GM12878 (cell line): ENCODE measurements around the gene NKX1-1. TPM values are rescaled to one million over a fixed set of nuclear protein-coding genes. Genes with fewer than 3 reads are reported as not detected.
A peak's percentile ranks its signal among the peaks of the same experiment; 100 is the strongest.

Source experiments
- ATAC-seq: fragments of 200-7000 bp; cut with Tn5 transposase; 3 replicates; pipeline ENCODE4 v1.9.1; 2020; ENCODE audit warnings: mild to moderate bottlenecking, moderate library complexity
- BruUV-seq: library from RNA; stranded (reverse); fragments of 400-500 nt; replicated peaks from 2 replicates; lab custom pipeline; 2021; lab: Mats Ljungman, UMichigan
- CTCF ChIA-PET: fragments of 300-600 bp; sonication (Branson Sonifier 250); formaldehyde crosslinking; extraction: SDS; loops from one replicate; lab custom pipeline; 2021; ENCODE audit warnings: inconsistent platforms; lab: Yijun Ruan, JAX
- POLR2A ChIA-PET: fragments of 350-600 bp; formaldehyde crosslinking; extraction: SDS; loops from one replicate; lab custom pipeline; 2021; ENCODE audit warnings: inconsistent platforms; lab: Charles Lee
- RAD21 ChIA-PET: fragments of 300-600 bp; sonication (Branson Sonifier 250); formaldehyde crosslinking; loops from one replicate; lab custom pipeline; 2023; ENCODE audit warnings: antibody characterized with exemption; ENCODE audit not compliant: unreplicated experiment; lab: Charles Lee
- SMC1A ChIA-PET: fragments of 300-600 bp; sonication (Branson Sonifier 250); formaldehyde crosslinking; loops from one replicate; lab custom pipeline; 2023; ENCODE audit not compliant: unreplicated experiment, uncharacterized antibody; lab: Charles Lee
- DNase-seq: peaks from one replicate; pipeline ENCODE4 v3.0.0-alpha.2; 2011; ENCODE audit warnings: low read depth, low spot score
- FAIRE-seq: peaks from 3 replicates; lab custom pipeline; 2011; peaks lifted over from hg19 to GRCh38; lab: Jason Lieb, UNC
- H2AFZ ChIP-seq: 2 replicates; pipeline ENCODE4 v1.6.0; 2011; ENCODE audit warnings: low read depth, low read length, control low read depth; ENCODE audit not compliant: control insufficient read depth
- H3K27ac ChIP-seq: 2 replicates; pipeline ENCODE4 v1.5.1; 2011; ENCODE audit warnings: control low read depth; ENCODE audit not compliant: control insufficient read depth, insufficient read depth
- H3K27me3 ChIP-seq, 2 experiments: replicated peaks in 1 of 2; 2 replicates each; pipeline versions ENCODE4 v1.6.0 to v1.6.1; 2011; ENCODE audit warnings: low read length in 1 of 2; ENCODE audit not compliant: control insufficient read depth in 2 of 2, insufficient read depth in 2 of 2
- H3K36me3 ChIP-seq, 2 experiments: 2 replicates each; pipeline ENCODE4 v1.5.1; 2011; ENCODE audit warnings: low read length in 1 of 2; ENCODE audit not compliant: control insufficient read depth in 2 of 2, insufficient read depth in 2 of 2
- H3K4me1 ChIP-seq: 2 replicates; pipeline ENCODE4 v1.6.1; 2011; ENCODE audit warnings: mild to moderate bottlenecking, low read length, moderate library complexity, mixed read lengths; ENCODE audit not compliant: control insufficient read depth, insufficient read depth
- H3K4me2 ChIP-seq: 2 replicates; pipeline ENCODE4 v1.6.0; 2011; ENCODE audit warnings: control low read depth; ENCODE audit not compliant: control insufficient read depth, insufficient read depth
- H3K4me3 ChIP-seq: fragments of 200-600 bp; sonication (generic); 2 replicates; pipeline ENCODE4 v1.5.1; 2016
- H3K79me2 ChIP-seq: 2 replicates; pipeline ENCODE4 v1.6.0; 2011; ENCODE audit warnings: low read length; ENCODE audit not compliant: control insufficient read depth, insufficient read depth
- H3K9ac ChIP-seq: 2 replicates; pipeline ENCODE4 v1.8.0; 2011; ENCODE audit warnings: low read length, control low read depth, mixed read lengths; ENCODE audit not compliant: control insufficient read depth, insufficient read depth
- H3K9me3 ChIP-seq: replicated peaks from 3 replicates; pipeline ENCODE4 v1.5.1; 2011; ENCODE audit warnings: mild to moderate bottlenecking, low read length; ENCODE audit not compliant: control insufficient read depth, insufficient read depth
- H4K20me1 ChIP-seq: 2 replicates; pipeline ENCODE4 v1.6.0; 2011; ENCODE audit not compliant: control insufficient read depth, insufficient read depth
- NFYB ChIP-seq: IDR thresholded peaks from 2 replicates; pipeline ENCODE4 v1.6.1; 2011; ENCODE audit warnings: low read depth, mild to moderate bottlenecking, low read length, improper control_type of control experiment, moderate library complexity; ENCODE audit not compliant: insufficient read depth
- POLR2A ChIP-seq: IDR thresholded peaks from 2 replicates; pipeline ENCODE4 v1.6.1; 2011; ENCODE audit warnings: low read depth, mild to moderate bottlenecking, low read length
- SP1 ChIP-seq: IDR thresholded peaks from one replicate; pipeline ENCODE4 v1.6.1; 2011; ENCODE audit warnings: low read depth, low read length
- TARDBP ChIP-seq: IDR thresholded peaks from 2 replicates; pipeline ENCODE4 v1.6.1; 2016; ENCODE audit warnings: borderline replicate concordance
- TCF12 ChIP-seq: IDR thresholded peaks from 2 replicates; pipeline ENCODE4 v1.6.1; 2011; ENCODE audit warnings: low read depth, mild to moderate bottlenecking, low read length
- WGBS: methylation state at CpG from one replicate; pipeline ENCODE4 v1.1.6; 2016; ENCODE audit warnings: low lambda C conversion rate; ENCODE audit not compliant: insufficient replicate concordance, insufficient coverage; ENCODE audit errors: missing lambda C conversion rate; 5-methylcytosine and 5-hydroxymethylcytosine counted together
- in situ Hi-C: fragments of 300-500 bp; cut with MboI; formaldehyde crosslinking; loops from 9 replicates; pipeline ENCODE4 v1.14.3; 2018; ENCODE audit warnings: mixed read lengths
- intact Hi-C: fragments of 100-400 bp; cut with micrococcal nuclease; formaldehyde crosslinking; loops from one replicate; pipeline ENCODE4 v1.14.2; 2022; ENCODE audit not compliant: unreplicated experiment
- polyA plus RNA-seq, 11 experiments: library from polyadenylated mRNA; depleted of rRNA in 4 of 11; unstranded in 6 of 11; stranded (reverse) in 5 of 11; fragments of >200 nt; fragmentation: Nextera tagmentation in 4 of 11; fragmentation: Illumina TruSeq in 1 of 11; extraction: Ambion mirVana in 4 of 11; extraction: Trizol in 1 of 11; gene quantifications; 1 replicate in 1 of 11; 2 replicates in 10 of 11; pipeline versions ENCODE4 v1.2.1 to v1.2.3, GENCODE V29; 2011 to 2016; ENCODE audit warnings: inconsistent platforms in 2 of 11, missing spikeins in 2 of 11, low read depth in 1 of 11
- total RNA-seq, 4 experiments: library from RNA; depleted of rRNA in 3 of 4; stranded (reverse); fragments of >200 nt in 3 of 4; fragmentation: Illumina TruSeq in 1 of 4; extraction: Trizol in 1 of 4; gene quantifications; 2 replicates each; pipeline versions ENCODE4 v1.2.1 to v1.2.3, GENCODE V29; 2013 to 2021
- TF ChIP-seq, protein P1 (sequence below): fragments of 450-650 bp; IDR thresholded peaks from 2 replicates; pipeline ENCODE4 v1.6.1; 2017; ENCODE audit warnings: antibody characterized with exemption, mild to moderate bottlenecking, moderate library complexity

NKX1-1 gene
- total and polyA plus RNA-seq, 10 of the 15 experiments (the other 5 are each of a cell fraction or from before 2014, with no cell fraction given): not detected

DNA sequence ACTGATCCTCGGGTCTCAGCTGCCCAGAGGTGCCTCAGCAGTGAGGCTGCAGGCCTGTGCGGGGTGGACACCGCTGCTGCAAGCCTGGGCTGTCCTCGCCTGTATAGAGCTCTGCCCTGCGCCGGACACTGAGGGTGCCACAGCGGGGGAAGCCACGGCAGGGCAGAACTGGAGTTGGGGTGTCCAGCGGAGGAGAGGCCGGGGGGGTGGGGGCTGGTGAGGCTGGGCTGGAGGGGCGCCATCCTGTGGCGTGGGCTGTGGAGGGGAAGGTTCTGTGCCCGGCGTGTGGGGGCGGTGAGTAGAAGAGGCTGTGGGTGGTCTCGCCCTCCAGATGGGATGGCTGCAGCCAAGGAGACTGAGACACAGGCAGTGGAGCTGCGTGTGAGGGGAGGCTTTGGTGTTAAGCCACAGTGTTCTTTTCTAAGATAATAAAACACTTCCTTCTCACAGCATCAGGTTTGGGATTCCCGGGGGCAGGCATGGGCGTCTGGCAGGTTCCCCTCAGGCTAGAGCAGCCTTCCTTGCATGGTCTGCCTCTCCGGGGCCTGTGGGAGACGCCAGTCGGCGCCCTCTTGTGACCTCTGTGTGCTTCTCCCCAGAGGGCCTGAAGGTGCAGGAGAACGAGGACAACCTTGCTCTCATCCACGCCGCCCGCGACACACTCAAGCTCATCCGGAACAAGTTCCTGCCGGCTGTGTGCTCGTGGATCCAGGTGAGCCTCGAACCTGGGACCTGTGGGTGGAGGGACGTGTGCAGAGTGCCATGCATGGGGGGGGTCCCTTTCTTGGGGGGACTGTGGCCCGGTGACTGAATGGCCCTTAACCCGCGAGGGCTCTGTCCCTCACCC lies 51.9 kb downstream of the NKX1-1 start (continued):
- TF ChIP-seq, protein P1, sequence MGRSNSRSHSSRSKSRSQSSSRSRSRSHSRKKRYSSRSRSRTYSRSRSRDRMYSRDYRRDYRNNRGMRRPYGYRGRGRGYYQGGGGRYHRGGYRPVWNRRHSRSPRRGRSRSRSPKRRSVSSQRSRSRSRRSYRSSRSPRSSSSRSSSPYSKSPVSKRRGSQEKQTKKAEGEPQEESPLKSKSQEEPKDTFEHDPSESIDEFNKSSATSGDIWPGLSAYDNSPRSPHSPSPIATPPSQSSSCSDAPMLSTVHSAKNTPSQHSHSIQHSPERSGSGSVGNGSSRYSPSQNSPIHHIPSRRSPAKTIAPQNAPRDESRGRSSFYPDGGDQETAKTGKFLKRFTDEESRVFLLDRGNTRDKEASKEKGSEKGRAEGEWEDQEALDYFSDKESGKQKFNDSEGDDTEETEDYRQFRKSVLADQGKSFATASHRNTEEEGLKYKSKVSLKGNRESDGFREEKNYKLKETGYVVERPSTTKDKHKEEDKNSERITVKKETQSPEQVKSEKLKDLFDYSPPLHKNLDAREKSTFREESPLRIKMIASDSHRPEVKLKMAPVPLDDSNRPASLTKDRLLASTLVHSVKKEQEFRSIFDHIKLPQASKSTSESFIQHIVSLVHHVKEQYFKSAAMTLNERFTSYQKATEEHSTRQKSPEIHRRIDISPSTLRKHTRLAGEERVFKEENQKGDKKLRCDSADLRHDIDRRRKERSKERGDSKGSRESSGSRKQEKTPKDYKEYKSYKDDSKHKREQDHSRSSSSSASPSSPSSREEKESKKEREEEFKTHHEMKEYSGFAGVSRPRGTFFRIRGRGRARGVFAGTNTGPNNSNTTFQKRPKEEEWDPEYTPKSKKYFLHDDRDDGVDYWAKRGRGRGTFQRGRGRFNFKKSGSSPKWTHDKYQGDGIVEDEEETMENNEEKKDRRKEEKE: no peak
- TF ChIP-seq SP1 (no peak), TARDBP (no peak), NFYB (no peak)
- TF ChIP-seq, all 136 proteins: peak for 0

DNA sequence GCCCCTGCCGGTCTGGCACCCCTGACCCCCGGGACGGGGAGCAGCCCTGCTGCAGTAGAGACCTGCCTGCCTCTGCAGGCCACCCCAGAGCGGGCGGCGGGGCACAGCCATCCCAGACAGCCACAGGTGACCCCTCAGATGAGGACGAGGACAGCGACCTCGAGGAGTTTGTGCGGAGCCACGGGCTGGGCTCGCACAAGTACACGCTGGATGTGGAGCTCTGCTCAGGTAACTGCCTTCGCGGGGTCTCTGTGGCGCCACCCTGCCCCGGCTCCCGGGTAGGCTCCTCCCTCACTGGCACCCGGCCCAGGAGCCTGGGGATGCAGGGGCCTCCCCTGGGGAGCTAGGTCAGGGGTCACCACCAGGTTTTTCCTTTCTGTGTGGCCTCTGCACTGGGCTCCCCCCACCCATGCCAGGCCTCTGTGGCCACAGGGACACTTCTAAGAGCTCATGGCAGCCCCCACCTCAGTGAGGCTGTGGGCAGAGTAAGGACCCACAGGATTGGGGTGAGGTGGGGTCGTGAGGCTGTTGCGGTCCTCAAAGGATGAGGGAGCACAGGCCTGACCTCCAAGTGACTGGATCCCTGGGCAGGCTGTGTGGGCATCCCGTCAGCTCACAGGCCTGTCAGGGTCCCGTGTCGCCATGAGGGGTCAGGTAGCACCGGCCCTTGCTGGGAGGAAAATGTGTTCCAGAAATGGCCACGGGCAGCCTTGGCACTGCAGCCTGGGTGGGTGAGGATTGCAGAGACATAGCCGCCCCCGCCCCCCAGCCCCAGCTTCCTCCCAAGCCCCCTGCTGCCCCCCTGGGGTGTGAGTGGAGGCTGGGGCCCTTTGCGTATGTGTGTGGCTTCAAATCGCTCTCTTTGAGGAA lies 52.8 kb downstream of the NKX1-1 start:
- Histone ChIP-seq H3K4me2 (no peak overlapping the region), H4K20me1 (no peaks in the 10 kb centered on the region), H3K27me3 (no peaks in the 10 kb centered on the region), H3K9me3 (no peaks in the 10 kb centered on the region), H3K4me1 (peaks cover 3% of the 10 kb centered on the region), H3K4me3 (no peak overlapping the region), H3K9ac (no peak overlapping the region), H2AFZ (no peak overlapping the region), H3K36me3 (peaks cover 0 to 3% of the 10 kb centered on the region in 2 experiments; a peak in 2 of 4 replicates), H3K79me2 (no peaks in the 10 kb centered on the region; the same call in 1 of the 2 replicates), H3K27ac (no peak overlapping the region)
- in situ Hi-C loops (loop anchor here (5.0 kb wide), 3 partner anchors 101 to 346 kb away; no protein-coding TSS in a partner anchor), intact Hi-C loops (no loop called here)
- WGBS: 87% methylated on average over 28 of the region's 30 CpGs
- RAD21 ChIA-PET: interaction anchor here (0.8 kb wide), 1 partner anchor 216 kb away, joined by 3 read pairs; no protein-coding TSS in a partner anchor
- no peak for ATAC-seq
- TF ChIP-seq TCF12 (no peak), POLR2A (0 out of 2 replicates have a peak, but pooled peaks have one; percentile 17)
- FAIRE-seq: no peak
- DNase-seq: no peak
- no TSS peak for BruUV-seq
- SMC1A ChIA-PET: interaction anchor here (1.0 to 1.7 kb wide), 3 partner anchors 67 to 237 kb away, joined by 3 to 4 read pairs (median 4); no protein-coding TSS in a partner anchor
- POLR2A ChIA-PET: no interaction called here
- CTCF ChIA-PET: interaction anchor here (1.0 to 2.0 kb wide), 3 partner anchors 106 to 226 kb away, joined by 3 to 17 read pairs (median 4); no protein-coding TSS in a partner anchor

Other genes with a start within 250 kb of the NKX1-1 start
- 8.7 and 10.4 TPM in 2 replicates for gene SPON2, start 233.9 kb downstream of the NKX1-1 start, total RNA-seq (2014; rRNA removed)
- 6.9 and 9.1 TPM in 2 replicates for gene SPON2, start 233.9 kb downstream of the NKX1-1 start, total RNA-seq (2014; rRNA removed; fragmentation: Illumina TruSeq; extraction: Trizol)
- gene SPON2, start 233.9 kb downstream of the NKX1-1 start, total RNA-seq (2021): 9.3 and 10.2 TPM in 2 replicates
- 6.7 and 7.5 TPM in 2 replicates for gene SPON2, start 233.9 kb downstream of the NKX1-1 start, polyA plus RNA-seq (2011; rRNA removed)
- 2.6 and 5.1 TPM in 2 replicates for gene SPON2, start 233.9 kb downstream of the NKX1-1 start, polyA plus RNA-seq (2014; fragmentation: Illumina TruSeq; extraction: Trizol)
- 1 to 10 TPM; 1.1 to 1.6 TPM for gene SPON2, start 233.9 kb downstream of the NKX1-1 start, polyA plus RNA-seq (2014; fragmentation: Nextera tagmentation; extraction: Ambion mirVana)
- 10.1 and 11.2 TPM in 2 replicates for gene SPON2, start 233.9 kb downstream of the NKX1-1 start, polyA plus RNA-seq (2014; rRNA removed)
- gene SPON2, start 233.9 kb downstream of the NKX1-1 start, polyA plus RNA-seq (2016; fragmentation: Nextera tagmentation; extraction: Ambion mirVana): 1 to 10 TPM; 7.1 to 9.6 TPM
- gene CTBP1, start 157.3 kb downstream of the NKX1-1 start, total RNA-seq (2014; rRNA removed): 143 and 160 TPM in 2 replicates
- gene CTBP1, start 157.3 kb downstream of the NKX1-1 start, total RNA-seq (2014; rRNA removed; fragmentation: Illumina TruSeq; extraction: Trizol): 53.9 and 62.2 TPM in 2 replicates
- 182 TPM in 2 replicates for gene CTBP1, start 157.3 kb downstream of the NKX1-1 start, total RNA-seq (2021)
- gene CTBP1, start 157.3 kb downstream of the NKX1-1 start, polyA plus RNA-seq (2011; rRNA removed): 59.1 and 78.2 TPM in 2 replicates
- gene CTBP1, start 157.3 kb downstream of the NKX1-1 start, polyA plus RNA-seq (2014; fragmentation: Illumina TruSeq; extraction: Trizol): 45.1 and 63.9 TPM in 2 replicates
- 10 to 100 TPM in 1 of 2 experiments, 1 to 10 TPM in 1; 7.4 to 21.2 TPM for gene CTBP1, start 157.3 kb downstream of the NKX1-1 start, polyA plus RNA-seq (2014; fragmentation: Nextera tagmentation; extraction: Ambion mirVana)
- gene CTBP1, start 157.3 kb downstream of the NKX1-1 start, polyA plus RNA-seq (2014; rRNA removed): 164 and 182 TPM in 2 replicates
- 10 to 100 TPM; 36.8 to 43.1 TPM for gene CTBP1, start 157.3 kb downstream of the NKX1-1 start, polyA plus RNA-seq (2016; fragmentation: Nextera tagmentation; extraction: Ambion mirVana)
- 47.1 and 52.1 TPM in 2 replicates for gene MAEA, start 116.6 kb downstream of the NKX1-1 start, total RNA-seq (2014; rRNA removed)
- gene MAEA, start 116.6 kb downstream of the NKX1-1 start, total RNA-seq (2014; rRNA removed; fragmentation: Illumina TruSeq; extraction: Trizol): 19.2 and 23.9 TPM in 2 replicates
- gene MAEA, start 116.6 kb downstream of the NKX1-1 start, total RNA-seq (2021): 61.7 and 63.1 TPM in 2 replicates
- 35.0 and 57.0 TPM in 2 replicates for gene MAEA, start 116.6 kb downstream of the NKX1-1 start, polyA plus RNA-seq (2011; rRNA removed)
- gene MAEA, start 116.6 kb downstream of the NKX1-1 start, polyA plus RNA-seq (2014; fragmentation: Illumina TruSeq; extraction: Trizol): 8.8 and 21.4 TPM in 2 replicates
- 1 to 10 TPM; 3.6 to 7.5 TPM for gene MAEA, start 116.6 kb downstream of the NKX1-1 start, polyA plus RNA-seq (2014; fragmentation: Nextera tagmentation; extraction: Ambion mirVana)
- 63.7 and 67.3 TPM in 2 replicates for gene MAEA, start 116.6 kb downstream of the NKX1-1 start, polyA plus RNA-seq (2014; rRNA removed)
- 10 to 100 TPM; 63.6 to 67.1 TPM for gene MAEA, start 116.6 kb downstream of the NKX1-1 start, polyA plus RNA-seq (2016; fragmentation: Nextera tagmentation; extraction: Ambion mirVana)
- 5.1 and 5.3 TPM in 2 replicates for gene UVSSA, start 59.2 kb downstream of the NKX1-1 start, total RNA-seq (2014; rRNA removed)
- gene UVSSA, start 59.2 kb downstream of the NKX1-1 start, total RNA-seq (2014; rRNA removed; fragmentation: Illumina TruSeq; extraction: Trizol): 2.6 and 3.1 TPM in 2 replicates
- 14.2 and 16.8 TPM in 2 replicates for gene UVSSA, start 59.2 kb downstream of the NKX1-1 start, total RNA-seq (2021)
- 3.2 and 3.7 TPM in 2 replicates for gene UVSSA, start 59.2 kb downstream of the NKX1-1 start, polyA plus RNA-seq (2011; rRNA removed)
- gene UVSSA, start 59.2 kb downstream of the NKX1-1 start, polyA plus RNA-seq (2014; fragmentation: Illumina TruSeq; extraction: Trizol): 2.7 and 3.6 TPM in 2 replicates
- under 1 TPM; 0.34 to 0.82 TPM for gene UVSSA, start 59.2 kb downstream of the NKX1-1 start, polyA plus RNA-seq (2014; fragmentation: Nextera tagmentation; extraction: Ambion mirVana)
- 8.5 and 11.7 TPM in 2 replicates for gene UVSSA, start 59.2 kb downstream of the NKX1-1 start, polyA plus RNA-seq (2014; rRNA removed)
- 1 to 10 TPM; 3.4 to 3.6 TPM for gene UVSSA, start 59.2 kb downstream of the NKX1-1 start, polyA plus RNA-seq (2016; fragmentation: Nextera tagmentation; extraction: Ambion mirVana)